CD4-positive, alpha-beta T cell treated with Interleukin-15 for 4 hours (primary cell): Measurements from ENCODE around the gene THRAP3.
A peak's percentile ranks its signal among the peaks of the same experiment; 100 is the strongest.

Source experiments
- DNase-seq: peaks from one replicate; pipeline ENCODE4 v3.0.0-alpha.2; 2020; ENCODE audit warnings: low spot score

Gene THRAP3

DNA sequence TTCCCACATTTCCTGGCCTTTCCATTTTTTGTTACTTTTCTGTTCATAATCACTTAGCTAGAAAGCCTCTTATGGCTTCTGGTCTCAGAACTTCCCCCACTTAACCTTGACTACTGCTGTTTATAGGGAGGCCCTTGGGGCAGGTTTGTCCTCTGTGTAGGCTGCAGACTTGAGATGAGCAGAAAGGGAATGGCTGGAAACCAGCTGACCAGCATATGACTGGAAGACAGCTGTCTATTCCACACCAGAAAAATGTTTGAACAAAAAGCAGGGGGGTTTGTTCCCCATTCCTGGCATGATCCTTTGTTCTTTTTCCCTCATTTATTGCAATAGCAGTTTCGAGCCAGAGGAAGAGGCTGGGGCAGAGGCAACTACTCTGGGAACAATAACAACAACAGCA, 77.0 kb downstream of the THRAP3 start:
- DNase-seq, result no peak

DNA sequence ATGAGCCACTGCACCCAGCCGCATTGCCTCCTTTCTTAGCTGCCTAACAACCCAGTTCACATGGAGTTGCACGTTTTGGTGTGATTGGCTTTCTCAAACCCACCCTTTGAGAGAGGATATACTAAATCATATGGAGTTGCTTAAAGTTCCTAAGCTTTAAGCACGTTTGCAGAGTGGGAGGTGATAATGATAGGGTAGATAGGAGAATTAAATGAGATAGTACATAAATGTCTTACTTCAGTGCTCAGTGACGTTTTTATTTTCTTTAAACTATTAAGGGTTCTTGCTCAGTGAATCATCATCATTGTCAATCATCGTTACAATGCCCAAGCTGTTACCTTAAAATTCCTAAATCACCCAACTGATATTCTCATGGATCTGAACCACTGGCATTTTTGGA, 79.0 kb downstream of the THRAP3 start:
- DNase-seq, result no peak

DNA sequence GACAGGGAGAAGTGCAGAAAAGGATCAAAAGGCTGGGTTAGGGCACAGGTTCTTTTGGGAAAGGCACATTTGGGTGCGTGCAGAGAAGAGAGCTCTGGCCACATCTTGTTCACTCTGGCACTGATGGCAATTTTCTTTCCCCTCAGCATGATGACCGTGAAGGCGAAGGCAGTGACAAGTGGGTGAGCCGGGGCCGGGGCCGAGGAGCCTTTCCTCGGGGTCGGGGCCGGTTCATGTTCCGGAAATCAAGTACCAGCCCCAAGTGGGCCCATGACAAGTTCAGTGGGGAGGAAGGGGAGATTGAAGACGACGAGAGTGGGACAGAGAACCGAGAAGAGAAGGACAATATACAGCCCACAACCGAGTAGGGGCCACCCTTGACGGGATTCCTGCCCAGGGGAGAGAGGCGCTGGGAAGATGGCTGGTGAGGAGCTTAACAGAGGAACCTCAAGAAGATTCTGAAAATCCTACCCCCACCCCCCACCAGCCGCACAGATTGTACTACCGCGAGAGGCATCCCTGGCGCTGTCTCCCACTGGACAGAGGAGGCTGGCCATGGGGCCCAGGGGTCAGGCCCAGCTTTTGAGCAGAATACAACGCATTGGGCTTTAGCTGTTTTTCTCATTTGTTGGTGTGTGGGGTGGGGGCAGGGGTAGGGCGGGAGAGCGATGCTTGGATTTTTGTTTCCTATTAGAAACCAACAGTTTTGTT, 79.6 kb downstream of the THRAP3 start:
- no peak for DNase-seq

DNA sequence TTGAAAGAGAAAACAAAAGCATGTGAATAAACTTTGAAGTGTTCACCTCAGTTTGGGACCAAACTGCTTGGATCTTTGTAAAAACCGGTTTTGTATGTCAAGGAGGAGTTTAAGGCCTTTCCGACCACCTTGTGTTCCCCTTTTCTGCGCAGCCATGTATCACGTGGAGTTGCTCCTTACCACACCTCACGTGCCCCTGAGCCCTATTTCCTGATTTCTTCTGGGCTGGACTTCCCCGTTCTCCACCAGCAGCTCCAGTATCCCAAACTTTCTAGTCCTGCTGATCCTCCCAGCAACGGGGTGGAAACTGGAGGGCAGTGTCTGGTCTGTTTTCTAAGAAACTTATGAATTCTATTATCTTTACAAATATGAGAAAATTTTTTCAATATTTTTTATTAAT, 80.3 kb downstream of the THRAP3 start:
- DNase-seq, result no peak

DNA sequence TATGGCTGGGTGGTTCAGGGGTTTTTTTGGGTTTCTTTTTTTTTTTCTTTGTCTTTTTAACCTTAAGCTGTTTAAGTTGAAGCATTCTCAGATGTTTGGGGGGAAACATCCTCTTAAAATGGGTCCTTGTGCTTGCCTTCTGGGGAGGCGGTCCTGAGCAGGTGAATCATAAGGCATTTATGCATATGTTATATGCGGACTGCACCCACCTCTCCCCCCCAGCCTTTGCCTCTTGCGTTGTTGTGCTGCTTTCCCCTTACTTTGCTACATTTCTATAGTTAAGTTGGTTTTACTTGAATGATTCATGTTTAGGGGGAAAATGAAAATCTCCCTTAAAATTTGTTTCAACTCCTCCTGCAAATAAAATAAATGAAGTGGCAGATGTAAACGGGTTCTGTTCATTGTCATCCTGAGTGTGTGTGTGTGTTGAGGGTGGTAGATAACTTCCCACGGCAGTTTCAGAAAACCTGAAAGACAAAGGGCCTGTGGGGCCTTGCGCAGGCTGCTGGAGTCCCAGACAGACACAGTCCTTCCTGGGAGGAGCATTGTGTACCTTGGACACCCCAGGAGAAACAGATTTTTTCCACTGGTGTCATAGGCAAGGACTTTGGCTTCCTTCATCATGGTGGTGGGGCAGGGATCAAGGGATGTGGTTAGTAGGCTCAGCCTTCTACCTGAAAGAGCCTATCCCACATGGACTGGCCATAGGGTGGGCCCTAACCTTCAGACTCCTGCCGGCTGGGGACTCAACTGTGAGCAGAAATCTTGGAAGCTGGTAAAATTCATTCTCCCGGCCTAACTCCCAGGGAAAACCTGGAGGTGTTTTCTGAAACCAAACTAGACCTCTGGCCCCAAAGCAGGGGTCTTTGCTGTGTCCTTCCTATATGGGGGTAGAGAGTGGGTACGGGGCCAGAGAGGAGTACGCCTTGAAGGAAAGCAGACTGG, 81.0 kb downstream of the THRAP3 start:
- DNase-seq, result no peak

DNA sequence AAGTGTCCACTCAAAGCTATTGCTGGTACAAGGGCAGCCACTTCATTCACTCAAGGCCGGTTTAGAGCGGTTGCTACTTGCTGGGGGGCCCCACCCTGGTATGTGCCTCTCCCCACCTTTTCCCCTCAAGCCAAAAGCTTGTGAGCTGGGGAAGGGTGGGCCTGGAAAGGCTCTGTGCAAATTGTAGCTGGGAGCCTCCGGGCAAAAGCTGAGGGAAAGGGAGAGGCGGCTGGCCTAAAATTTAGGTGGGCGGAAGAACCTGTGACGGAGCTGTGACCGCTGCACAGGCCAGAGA, 81.6 kb downstream of the THRAP3 start:
- DNase-seq, result no peak

DNA sequence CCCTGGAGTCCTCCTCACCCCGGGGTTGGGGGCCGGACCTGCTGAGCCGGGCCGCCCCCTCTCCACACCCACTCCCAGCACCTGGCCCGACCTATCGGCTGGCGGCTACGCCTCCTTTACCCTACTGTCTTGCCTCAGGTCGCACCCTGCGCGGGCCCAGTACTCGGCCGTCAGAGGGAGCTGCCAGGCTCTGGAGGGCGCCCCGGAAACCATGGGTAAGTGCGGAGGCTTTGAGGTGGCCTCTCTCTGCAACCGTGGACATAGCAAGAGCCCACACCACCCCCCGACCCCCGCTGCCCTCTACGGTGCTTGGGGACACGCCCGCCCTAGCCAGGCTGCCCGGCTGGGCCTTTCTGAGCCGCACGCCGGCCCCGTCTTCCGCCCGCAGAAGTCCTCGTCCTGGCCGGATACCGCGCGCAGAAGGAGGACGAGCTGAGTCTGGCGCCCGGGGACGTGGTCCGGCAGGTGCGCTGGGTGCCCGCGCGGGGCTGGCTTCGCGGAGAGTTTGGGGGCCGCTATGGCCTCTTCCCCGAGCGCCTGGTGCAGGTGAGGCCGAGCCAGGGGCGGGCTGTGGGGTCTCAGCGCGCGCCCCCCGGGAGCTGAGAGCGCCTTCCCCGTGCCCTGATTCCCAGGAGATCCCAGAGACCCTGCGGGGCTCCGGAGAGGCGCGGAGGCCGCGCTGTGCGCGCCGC, 82.1 kb downstream of the THRAP3 start, which contains the start of gene SH3D21:
Gene SH3D21, plus strand, starts transcription at position 159 of the 692 bp plus-strand sequence. Its CDS starts 53 bp downstream, at position 212.
- DNase-seq, result peak; percentile 37

DNA sequence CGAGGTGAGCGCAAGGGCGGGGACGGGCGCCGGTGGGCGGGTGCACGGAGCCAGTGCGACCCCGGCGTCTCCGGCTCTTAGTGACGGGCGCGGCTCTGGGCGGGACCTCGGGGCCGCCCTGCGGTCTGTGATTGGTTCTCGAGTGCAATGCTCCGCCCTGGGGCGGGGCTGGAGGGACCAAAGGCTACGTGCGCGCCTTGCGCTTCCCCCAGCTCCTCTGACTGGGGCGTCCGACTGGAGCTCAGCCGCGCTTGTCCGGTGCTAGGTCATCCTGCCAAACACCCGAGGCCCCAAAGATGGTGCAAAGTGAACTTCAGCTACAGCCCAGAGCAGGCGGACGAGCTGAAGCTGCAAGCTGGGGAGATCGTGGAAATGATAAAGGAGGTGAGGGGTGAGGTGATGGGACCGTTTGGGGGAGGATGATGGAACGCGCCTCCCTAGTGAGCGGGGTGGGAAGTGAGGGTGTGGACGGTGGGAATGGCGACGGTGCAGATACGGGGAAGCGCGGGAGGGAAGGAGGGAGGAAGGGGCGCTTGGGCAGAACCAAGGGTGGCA, 82.7 kb downstream of the THRAP3 start:
- peak; percentile 94 for DNase-seq

DNA sequence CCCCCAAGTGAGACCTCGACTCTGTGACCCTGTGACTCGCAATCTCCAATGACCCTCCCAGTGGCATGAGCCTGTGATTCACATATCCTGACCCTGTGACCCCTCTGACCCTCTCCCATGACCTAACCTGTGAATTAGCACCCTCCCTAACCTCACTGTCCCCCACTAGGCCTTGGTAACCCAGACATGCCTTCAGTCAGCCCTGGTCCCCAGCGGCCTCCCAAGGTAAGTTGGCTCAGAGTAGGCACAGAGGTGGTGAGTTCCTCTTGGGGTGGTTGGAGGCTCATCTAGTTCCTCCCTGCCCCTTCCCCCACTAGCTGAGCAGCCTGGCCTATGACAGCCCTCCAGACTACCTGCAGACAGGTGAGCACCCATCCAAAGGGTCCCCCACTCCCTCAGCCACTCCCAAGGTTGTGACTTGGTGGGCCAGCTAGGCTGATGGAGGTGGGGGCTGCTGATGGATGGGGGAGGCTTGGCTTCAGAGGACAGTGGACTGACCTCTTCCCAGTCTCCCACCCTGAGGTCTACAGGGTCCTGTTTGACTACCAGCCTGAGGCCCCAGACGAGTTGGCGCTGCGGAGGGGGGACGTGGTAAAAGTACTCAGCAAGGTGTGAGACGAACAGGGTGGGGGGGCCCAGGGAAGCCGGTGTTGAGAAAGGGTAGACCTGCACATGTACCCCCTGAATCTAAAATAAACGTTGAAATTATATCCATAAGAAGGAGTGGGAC, 83.5 kb downstream of the THRAP3 start:
- DNase-seq, result no peak

DNA sequence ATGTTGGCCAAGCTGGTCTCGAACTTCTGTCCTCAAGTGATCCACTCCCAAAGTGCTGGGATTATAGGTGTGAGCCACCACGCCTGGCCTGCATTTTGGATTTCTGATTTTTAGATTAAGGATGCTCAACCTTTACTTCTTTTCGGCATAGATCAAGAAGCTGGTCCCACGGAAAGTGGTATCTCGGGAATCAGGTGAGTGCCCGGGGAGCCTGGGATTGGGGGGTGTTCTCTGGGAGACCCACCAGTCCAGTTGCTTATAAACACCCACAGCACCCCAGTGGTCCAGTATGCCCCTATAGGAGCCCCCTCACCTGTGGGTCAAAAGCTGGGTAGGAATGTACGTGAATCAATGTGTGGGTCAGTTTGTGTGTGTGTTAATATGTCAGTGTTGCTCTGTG, 85.2 kb downstream of the THRAP3 start:
- DNase-seq, result no peak

DNA sequence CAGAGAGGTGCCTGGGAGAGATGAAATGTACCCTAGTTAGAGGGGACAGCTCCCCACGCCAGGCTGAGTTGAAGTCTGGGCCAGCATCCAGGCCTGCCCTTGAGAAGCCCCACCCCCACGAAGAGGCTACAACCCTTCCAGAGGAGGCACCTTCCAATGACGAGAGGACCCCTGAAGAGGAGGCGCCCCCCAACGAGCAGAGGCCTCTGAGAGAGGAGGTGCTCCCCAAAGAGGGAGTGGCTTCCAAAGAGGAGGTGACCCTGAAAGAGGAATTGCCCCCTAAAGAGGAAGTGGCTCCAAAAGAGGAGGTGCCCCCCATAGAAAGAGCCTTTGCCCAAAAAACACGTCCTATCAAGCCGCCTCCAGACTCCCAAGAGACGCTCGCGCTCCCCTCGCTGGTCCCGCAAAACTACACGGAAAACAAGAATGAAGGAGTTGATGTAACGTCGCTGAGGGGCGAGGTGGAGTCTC, 96.1 kb downstream of the THRAP3 start:
- DNase-seq, result no peak

DNA sequence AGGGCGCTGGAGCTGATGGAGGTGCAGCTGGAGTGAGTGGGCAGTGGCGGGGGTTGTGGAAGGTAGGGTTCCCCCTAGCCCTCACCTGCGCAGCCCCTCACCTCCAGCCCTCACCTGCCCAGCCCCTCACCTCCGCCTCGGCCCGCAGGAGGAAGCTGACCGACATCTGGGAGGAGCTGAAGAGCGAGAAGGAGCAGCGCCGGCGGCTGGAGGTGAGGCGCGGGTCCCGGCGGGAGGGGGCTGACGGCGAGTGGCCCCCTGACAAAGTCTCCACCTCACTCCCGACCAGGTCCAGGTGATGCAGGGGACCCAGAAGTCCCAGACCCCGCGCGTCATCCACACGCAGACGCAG, 96.5 kb downstream of the THRAP3 start:
- no peak for DNase-seq

DNA sequence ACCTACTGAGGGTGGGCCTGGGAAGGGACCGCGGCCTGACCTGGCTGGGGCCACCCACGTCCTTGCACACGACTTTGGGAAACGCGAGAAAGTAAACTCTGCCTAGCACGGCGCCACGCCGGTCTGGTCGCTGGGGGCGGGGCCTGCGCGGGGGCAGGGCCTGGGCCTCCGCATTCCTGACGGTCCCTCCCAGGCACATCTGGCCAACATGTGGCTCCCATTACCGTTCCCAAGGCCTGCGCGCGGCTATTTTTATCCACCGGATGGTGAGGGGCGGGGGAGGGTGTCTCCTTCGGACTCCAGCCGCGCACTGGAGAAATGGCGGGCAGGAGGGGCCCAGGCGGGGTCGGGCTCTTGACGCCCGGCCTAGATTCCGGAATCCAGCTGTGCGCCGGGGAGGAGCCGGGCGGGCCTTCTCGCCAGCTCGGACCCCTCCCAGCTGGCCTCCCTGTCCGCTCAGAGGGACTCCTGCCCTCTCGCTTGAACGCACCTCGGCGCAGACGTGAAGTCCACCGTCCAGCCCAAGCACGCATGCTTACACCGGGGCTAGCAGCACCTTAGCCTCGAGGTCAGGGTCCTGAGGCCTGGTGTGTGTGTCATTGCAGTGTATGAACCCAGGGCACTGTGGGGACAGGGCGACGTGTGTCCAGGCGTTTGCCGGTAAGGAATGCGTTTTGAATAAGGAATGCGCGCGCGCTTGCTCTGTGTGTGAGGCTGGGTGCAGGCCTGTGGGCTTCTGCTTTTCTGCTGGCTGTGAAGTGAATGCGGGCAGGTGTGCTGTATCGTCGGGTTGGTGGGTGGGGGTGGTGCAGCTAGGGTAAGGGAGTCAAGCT, 97.1 kb downstream of the THRAP3 start:
- no peak for DNase-seq

DNA sequence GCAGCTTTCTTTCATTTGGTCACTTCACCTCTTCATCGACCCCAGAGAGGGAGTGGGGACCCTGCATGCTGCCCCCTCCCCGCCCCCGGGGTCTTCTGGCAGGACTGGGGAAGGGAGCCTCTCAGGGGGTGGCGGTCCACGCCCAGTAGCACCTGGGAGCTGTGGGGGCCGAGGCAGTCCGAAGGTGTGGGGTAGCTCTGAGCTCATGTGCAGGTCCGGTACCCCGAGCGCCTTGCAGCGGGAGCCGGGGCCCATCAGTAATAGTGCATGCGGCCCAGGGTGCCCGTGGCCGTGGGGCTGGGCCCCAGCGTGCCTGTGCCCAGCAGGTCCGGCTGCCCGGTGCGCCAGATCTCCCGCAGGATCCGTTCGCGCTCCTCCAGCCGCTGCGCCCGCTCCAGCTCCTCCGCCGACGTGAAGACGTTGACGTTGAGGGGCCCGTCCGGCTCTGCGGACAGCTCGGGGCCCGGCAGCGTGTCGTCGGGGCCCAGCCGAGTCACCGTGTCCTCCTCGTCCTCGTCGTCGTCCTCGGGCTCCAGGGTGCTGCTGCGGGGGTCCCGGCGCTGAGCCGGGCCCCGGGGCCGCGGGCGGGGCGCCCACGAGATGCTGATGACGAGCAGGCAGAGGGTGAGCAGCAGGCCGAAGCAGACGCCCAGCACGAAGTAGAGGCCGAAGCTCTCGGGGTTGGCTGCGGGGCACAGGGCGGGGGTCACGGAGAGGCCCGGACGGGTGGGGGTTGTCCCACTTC, 98.0 kb downstream of the THRAP3 start:
- no peak for DNase-seq

DNA sequence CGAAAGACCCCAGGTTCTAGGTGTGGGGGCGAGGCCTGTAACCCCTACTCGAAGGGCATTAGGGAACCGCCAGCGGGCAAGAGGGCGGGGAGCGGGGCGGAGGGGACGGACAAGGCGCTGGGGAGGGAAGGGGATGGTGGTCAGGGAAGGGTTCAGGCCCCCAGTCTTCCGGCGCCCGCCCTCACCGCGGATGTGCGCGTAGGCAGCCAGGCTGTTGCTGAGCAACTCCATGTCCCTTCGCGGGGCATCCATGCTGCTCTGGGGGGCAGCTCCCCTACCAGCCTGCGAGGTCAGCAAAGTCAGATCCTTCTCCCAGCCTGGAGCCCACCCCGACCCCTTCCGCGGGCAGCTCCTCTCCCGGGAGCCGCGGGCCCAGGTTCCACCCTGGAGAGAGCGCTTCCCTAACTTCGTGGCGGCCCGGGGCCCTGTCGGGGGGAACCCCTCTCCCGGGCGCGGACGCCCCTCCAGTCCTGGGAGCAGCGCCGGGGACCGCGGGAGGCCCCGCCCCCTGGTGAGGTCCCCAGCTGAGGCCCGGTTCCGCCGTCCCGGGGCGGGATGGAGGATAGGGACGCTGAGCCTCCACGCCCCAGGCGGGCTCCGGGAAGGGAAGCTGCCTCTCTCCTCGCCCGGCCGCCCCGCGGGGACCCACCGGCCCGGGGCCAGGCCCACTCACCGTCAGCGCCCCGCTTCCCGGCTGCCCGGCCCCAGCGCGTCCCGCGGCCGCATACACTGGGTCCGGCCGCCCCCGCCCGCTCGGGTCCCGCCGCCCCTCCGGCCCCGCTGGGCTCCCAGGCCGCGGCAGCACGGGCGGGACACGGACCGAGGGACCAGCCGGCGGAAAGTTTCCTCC, 98.8 kb downstream of the THRAP3 start:
- peak; percentile 15 for DNase-seq

DNA sequence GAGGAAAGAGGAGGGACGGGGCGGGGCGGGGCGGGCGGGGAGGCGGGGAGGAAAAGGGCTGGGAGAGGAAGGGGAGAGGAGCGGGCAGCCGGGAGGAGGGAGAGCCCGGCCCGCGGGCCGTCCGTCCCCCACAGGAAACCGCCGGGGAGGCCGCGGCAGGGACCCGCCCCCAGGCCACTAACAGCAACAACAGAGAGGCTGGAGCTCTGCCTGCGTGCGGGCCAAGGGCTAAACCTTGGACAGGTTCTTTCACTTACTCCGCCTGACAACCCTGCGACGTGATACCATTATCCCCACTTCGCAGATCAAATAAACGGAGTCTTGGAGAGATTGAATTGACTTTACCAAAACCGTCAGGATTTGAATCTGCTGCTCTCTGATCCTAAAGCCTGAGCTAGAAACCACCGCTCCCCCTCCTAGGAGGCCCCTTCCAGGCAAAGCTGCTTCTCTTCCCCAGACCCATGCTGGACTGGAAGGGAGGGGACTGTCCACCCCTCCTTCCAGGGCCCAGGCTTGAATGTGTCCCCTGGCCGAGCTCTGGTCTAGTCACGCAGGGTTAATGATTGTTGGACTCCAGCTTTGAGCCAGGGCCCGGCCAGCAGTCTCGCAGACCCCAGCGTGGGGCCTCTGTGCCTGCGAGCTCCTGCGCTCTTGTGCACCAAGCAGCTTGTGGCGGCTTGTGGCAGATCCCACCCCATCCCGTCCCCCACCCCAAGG, 99.6 kb downstream of the THRAP3 start, which contains the start of gene EVA1B:
Gene EVA1B, minus strand, starts transcription at position 10 of the 717 bp plus-strand sequence. CDS start 608 bp downstream, outside the sequence.
- DNase-seq, result peak; percentile 15

DNA sequence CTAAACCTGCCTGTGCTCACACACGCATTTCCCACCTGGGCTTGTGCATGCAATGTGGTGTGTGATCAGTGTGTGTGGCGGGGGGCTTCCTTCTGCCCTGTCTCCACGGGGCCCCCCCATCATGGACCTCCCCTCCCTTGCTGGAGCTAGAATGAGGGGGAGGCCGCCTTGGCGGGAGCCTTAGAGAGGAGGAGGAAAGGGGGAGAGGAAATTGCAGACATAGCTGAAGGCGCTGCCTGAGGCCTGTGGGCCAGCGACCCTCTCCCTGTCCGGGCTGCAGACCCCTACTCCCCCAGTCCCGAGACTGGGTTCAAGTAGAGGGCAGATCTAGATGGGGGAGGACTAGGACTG, 100.1 kb downstream of the THRAP3 start:
- no peak for DNase-seq

DNA sequence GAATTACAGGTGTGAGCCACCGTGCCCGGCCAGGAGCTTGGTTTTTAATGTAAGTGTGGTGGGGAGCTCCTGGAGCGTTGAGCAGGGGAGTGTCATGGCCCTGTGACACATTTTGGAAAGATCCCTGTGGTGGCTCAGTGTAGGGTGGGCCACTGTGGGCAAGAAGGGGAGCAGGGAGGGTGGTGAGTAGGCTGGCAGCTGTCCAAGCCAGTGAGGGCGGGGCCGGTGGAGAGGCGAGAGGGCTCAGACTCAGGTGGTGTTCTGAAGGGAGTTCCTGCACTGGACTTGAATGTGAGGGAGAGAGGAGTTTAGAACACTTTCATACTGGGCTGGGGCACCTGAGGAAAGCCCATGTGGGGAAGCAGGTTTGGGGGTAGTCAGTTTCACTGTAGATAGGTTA, 102.3 kb downstream of the THRAP3 start:
- no peak for DNase-seq
